ENCODE data around the gene MLLT10. TPM values are rescaled to one million over a fixed set of nuclear protein-coding genes. Genes with fewer than 3 reads are reported as not detected.

The MLLT10 gene
- total RNA-seq, 6 donors from 2014 or later: 40.1 to 63.9 (median 53.9) TPM

DNA sequence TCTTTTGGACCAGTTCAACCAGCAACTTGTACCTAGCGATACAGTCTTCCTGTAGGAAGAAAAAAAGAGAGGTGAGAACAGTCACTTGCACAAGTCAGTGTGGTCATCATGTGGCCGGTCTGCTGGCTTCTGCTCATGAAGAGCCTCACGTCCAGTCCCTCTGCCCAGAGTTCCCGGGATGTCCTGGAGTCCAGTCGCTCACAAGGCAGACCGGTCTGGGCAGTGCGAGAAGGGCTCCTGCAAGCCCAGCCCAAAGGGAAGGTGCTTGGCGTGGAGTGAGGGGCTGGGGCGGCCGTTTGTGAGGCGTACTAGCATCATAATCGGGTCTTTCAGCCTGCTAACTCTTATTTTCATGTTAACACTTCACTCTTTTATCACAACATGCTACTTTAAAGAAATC lies 222.7 kb downstream of the MLLT10 start:
- DNase-seq: no peak
- no peak for ATAC-seq (ENCODE audit: low FRiP score in 2 of 2)
- WGBS, 2 donors: 84 to 85% methylated on average over 12 of the region's 12 CpGs
- TF ChIP-seq EP300 (IDR thresholded peaks at IDR 0.05) (no peak), POLR2AphosphoS5 (IDR thresholded peaks at IDR 0.05) (no peak), CTCF (IDR thresholded peaks at IDR 0.05) (no peak), POLR2A (IDR thresholded peaks at IDR 0.05) (no peak)
- Histone ChIP-seq H3K27me3 (no peaks in the 10 kb centered on the region), H3K4me3 (no peak overlapping the region), H3K27ac (no peak overlapping the region), H3K9me3 (no peaks in the 10 kb centered on the region), H3K36me3 (peaks cover 4 to 48% (median 15%) of the 10 kb centered on the region in 4 donors), H3K4me1 (no peaks in the 10 kb centered on the region)

DNA sequence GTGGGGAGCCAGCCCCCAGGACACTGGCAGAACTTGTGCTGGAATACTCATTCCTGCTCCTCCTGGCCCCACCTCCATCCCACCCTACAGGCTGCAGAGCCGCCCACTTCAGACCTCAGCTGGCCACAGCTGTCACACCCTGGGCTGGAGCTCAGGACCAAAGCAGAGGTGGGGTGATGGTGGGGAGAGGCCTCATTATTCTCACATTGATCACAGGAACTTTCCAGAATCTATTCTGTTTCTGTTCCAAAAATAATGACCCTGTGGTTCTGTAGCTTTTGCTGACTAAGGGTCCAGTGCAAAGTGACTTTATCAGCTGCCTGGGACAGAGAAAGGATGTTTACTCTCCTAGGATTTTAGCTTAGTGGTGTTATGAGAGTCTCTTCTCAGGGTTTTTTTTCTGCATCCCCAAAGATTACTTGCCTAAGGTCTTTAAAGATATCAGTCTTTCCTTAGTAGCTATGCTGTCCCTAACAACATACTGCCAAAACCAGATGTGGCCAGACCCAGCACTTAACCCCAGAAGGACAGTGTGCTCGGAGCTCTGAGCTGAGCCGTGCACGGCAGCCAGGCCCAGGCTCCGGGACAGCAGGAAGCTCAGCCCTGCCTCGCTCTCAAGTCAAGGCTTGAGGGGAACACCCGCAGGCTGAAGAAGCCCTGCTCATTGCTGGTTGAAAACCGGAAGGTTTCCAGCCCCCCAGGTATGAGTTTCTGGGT lies 223.3 kb downstream of the MLLT10 start:
- Histone ChIP-seq H3K27ac (no peak overlapping the region), H3K27me3 (no peaks in the 10 kb centered on the region), H3K4me3 (no peak overlapping the region), H3K9me3 (no peaks in the 10 kb centered on the region), H3K4me1 (no peaks in the 10 kb centered on the region), H3K36me3 (peaks cover 4 to 48% (median 15%) of the 10 kb centered on the region in 4 donors)
- TF ChIP-seq POLR2A (IDR thresholded peaks at IDR 0.05) (no peak), EP300 (IDR thresholded peaks at IDR 0.05) (no peak), CTCF (IDR thresholded peaks at IDR 0.05) (no peak), POLR2AphosphoS5 (IDR thresholded peaks at IDR 0.05) (no peak)
- ATAC-seq (ENCODE audit: low FRiP score in 2 of 2) (no peak), DNase-seq (no peak)
- 67 to 95% methylated on average over 8 of the region's 8 CpGs for WGBS, 2 donors

- DNase-seq: no peak
- Histone ChIP-seq H3K4me1 (no peaks in the 10 kb centered on the region), H3K4me3 (no peak overlapping the region), H3K27me3 (no peaks in the 10 kb centered on the region), H3K27ac (no peak overlapping the region), H3K9me3 (no peaks in the 10 kb centered on the region), H3K36me3 (peaks cover 4 to 48% (median 15%) of the 10 kb centered on the region in 4 donors)
- ATAC-seq (ENCODE audit: low FRiP score in 2 of 2): no peak
- TF ChIP-seq CTCF (IDR thresholded peaks at IDR 0.05) (no peak), EP300 (IDR thresholded peaks at IDR 0.05) (no peak)
- WGBS, 2 donors: 93 to 96% methylated on average over 10 to 14 of the region's 14 CpGs
Observed at GRCh38 chr10:21758239-21758638, 224.2 kb downstream of the MLLT10 start.

- no peaks in the 10 kb centered on the region for H3K9me3 ChIP-seq
- no peak overlapping the region for H3K4me3 ChIP-seq
- no peaks in the 10 kb centered on the region for H3K27me3 ChIP-seq
- no peak for TF ChIP-seq POLR2A (IDR thresholded peaks at IDR 0.05)
- TF ChIP-seq CTCF (IDR thresholded peaks at IDR 0.05): no peak
- TF ChIP-seq EP300 (IDR thresholded peaks at IDR 0.05): no peak
- no peak for TF ChIP-seq POLR2AphosphoS5 (IDR thresholded peaks at IDR 0.05)
- 90 to 96% methylated on average over 7 of the region's 7 CpGs for WGBS, 2 donors
- ATAC-seq (ENCODE audit: low FRiP score in 2 of 2) (no peak), DNase-seq (no peak)
- H3K27ac ChIP-seq: no peak overlapping the region
- no peaks in the 10 kb centered on the region for H3K4me1 ChIP-seq
- H3K36me3 ChIP-seq: peaks cover 4 to 48% (median 15%) of the 10 kb centered on the region in 4 donors
Observed at GRCh38 chr10:21758696-21759095, 224.7 kb downstream of the MLLT10 start.

GRCh38 chr10:21759232-21759631 lies 225.2 kb downstream of the MLLT10 start:
- ATAC-seq (ENCODE audit: low FRiP score in 2 of 2) (no peak), DNase-seq (peak in 1 of 2 donors; percentile 67)
- H3K4me3 ChIP-seq: no peak overlapping the region
- no peaks in the 10 kb centered on the region for H3K9me3 ChIP-seq
- TF ChIP-seq EP300 (IDR thresholded peaks at IDR 0.05) (no peak), POLR2AphosphoS5 (IDR thresholded peaks at IDR 0.05) (no peak), POLR2A (IDR thresholded peaks at IDR 0.05) (no peak), CTCF (IDR thresholded peaks at IDR 0.05) (no peak)
- H3K36me3 ChIP-seq: peaks cover 4 to 46% (median 15%) of the 10 kb centered on the region in 4 donors
- no peak overlapping the region for H3K27ac ChIP-seq
- 95 to 96% methylated on average over 21 of the region's 21 CpGs for WGBS, 2 donors
- H3K27me3 ChIP-seq: no peaks in the 10 kb centered on the region
- no peaks in the 10 kb centered on the region for H3K4me1 ChIP-seq
